WTC11 (cell line): ENCODE data around the gene VTI1A. TPM values are rescaled to one million over a fixed set of nuclear protein-coding genes. Genes with fewer than 3 reads are reported as not detected.
"Not testable (repeated sequence)": the region's sequence is repeated elsewhere in the genome, so short reads cannot be mapped to it uniquely, and the experiment has no call there.

Source experiments
- ATAC-seq: fragments of 200-7000 bp; cut with Tn5 transposase; 2 replicates; pipeline ENCODE4 v1.10.0; 2021; ENCODE audit warnings: mild to moderate bottlenecking, moderate library complexity
- CTCF ChIA-PET: fragments of 300-600 bp; sonication (Branson Sonifier 250); formaldehyde crosslinking; loops from one replicate; lab custom pipeline; 2021; ENCODE audit warnings: antibody characterized with exemption; lab: Charles Lee
- POLR2A ChIA-PET: fragments of 350-600 bp; sonication (Branson Sonifier 250); formaldehyde crosslinking; loops from one replicate; lab custom pipeline; 2021; ENCODE audit warnings: antibody characterized with exemption; lab: Charles Lee
- DNase-seq: peaks from one replicate; pipeline ENCODE4 v3.0.0; 2021; ENCODE audit warnings: low spot score
- H3K27ac Mint-ChIP-seq: 2 replicates; pipeline ENCODE4 v1.8.0; 2021; ENCODE audit warnings: mixed read lengths
- H3K27me3 Mint-ChIP-seq: 2 replicates; pipeline ENCODE4 v1.8.0; 2021; ENCODE audit warnings: low read depth, mild to moderate bottlenecking, moderate library complexity, mixed read lengths
- H3K36me3 Mint-ChIP-seq: 2 replicates; pipeline ENCODE4 v1.8.0; 2021; ENCODE audit warnings: mixed read lengths
- H3K4me1 Mint-ChIP-seq: 2 replicates; pipeline ENCODE4 v1.8.0; 2022; ENCODE audit warnings: mixed read lengths
- H3K4me3 Mint-ChIP-seq: 2 replicates; pipeline ENCODE4 v1.8.0; 2021; ENCODE audit warnings: mild to moderate bottlenecking, moderate library complexity, mixed read lengths
- H3K9me3 Mint-ChIP-seq: 2 replicates; pipeline ENCODE4 v1.8.0; 2021; ENCODE audit warnings: mixed read lengths
- ATF1 ChIP-seq: sonication (generic); formaldehyde crosslinking; IDR thresholded peaks from 2 replicates; pipeline ENCODE4 v1.8.1; 2023; ENCODE audit warnings: mild to moderate bottlenecking, moderate library complexity, missing genetic modification reagents
- CREM ChIP-seq: sonication (generic); formaldehyde crosslinking; IDR thresholded peaks from 2 replicates; pipeline ENCODE4 v1.8.1; 2022; ENCODE audit warnings: mild to moderate bottlenecking, missing genetic modification reagents, moderate library complexity
- GRHL2 ChIP-seq: fragments of 250-450 bp; sonication (Bioruptor Pico); IDR thresholded peaks from 2 replicates; pipeline ENCODE4 v1.8.0; 2022; ENCODE audit warnings: mild to moderate bottlenecking, moderate library complexity; ENCODE audit not compliant: insufficient replicate concordance, severe bottlenecking
- GTF2I ChIP-seq: fragments of 250-450 bp; sonication (Bioruptor Pico); conservative IDR thresholded peaks from 2 replicates; pipeline ENCODE4 v1.4.0; 2021; ENCODE audit warnings: mild to moderate bottlenecking
- KAT7 ChIP-seq: sonication (generic); formaldehyde crosslinking; IDR thresholded peaks from 2 replicates; pipeline ENCODE4 v1.8.1; 2023; ENCODE audit warnings: missing genetic modification reagents, mild to moderate bottlenecking, borderline replicate concordance
- NR1H2 ChIP-seq: sonication (generic); formaldehyde crosslinking; IDR thresholded peaks from 2 replicates; pipeline ENCODE4 v1.9.0; 2021; ENCODE audit warnings: mild to moderate bottlenecking, moderate library complexity, missing genetic modification reagents
- NR2C2 ChIP-seq: sonication (generic); formaldehyde crosslinking; IDR thresholded peaks from 2 replicates; pipeline ENCODE4 v1.8.0; 2022; ENCODE audit warnings: mild to moderate bottlenecking, missing genetic modification reagents
- NR3C1 ChIP-seq: sonication (generic); formaldehyde crosslinking; conservative IDR thresholded peaks from 2 replicates; pipeline ENCODE4 v1.8.1; 2023; ENCODE audit warnings: low read depth, mild to moderate bottlenecking, missing genetic modification reagents
- RORB ChIP-seq: fragments of 250-450 bp; sonication (Bioruptor Pico); IDR thresholded peaks from 2 replicates; pipeline ENCODE4 v1.9.0; 2021; ENCODE audit warnings: mild to moderate bottlenecking
- TEAD1 ChIP-seq: sonication (generic); formaldehyde crosslinking; IDR thresholded peaks from 2 replicates; pipeline ENCODE4 v1.8.0; 2022; ENCODE audit warnings: mild to moderate bottlenecking, missing genetic modification reagents
- total RNA-seq: library from RNA; stranded (reverse); gene quantifications from 3 replicates; pipeline ENCODE4 v1.2.3, GENCODE V29; 2021
- TF ChIP-seq, protein P1 (sequence below): sonication (generic); formaldehyde crosslinking; IDR thresholded peaks from 2 replicates; pipeline ENCODE4 v1.8.0; 2023; ENCODE audit warnings: mild to moderate bottlenecking, missing genetic modification reagents
- TF ChIP-seq, protein P2 (sequence below): sonication (generic); formaldehyde crosslinking; IDR thresholded peaks from 2 replicates; pipeline ENCODE4 v1.8.0; 2023; ENCODE audit warnings: missing genetic modification reagents
- TF ChIP-seq, protein P3 (sequence below): sonication (generic); formaldehyde crosslinking; IDR thresholded peaks from 2 replicates; pipeline ENCODE4 v1.8.1; 2023; ENCODE audit warnings: mild to moderate bottlenecking, missing genetic modification reagents, moderate library complexity
- TF ChIP-seq, protein P4 (sequence below): fragments of 250-450 bp; sonication (Bioruptor Pico); IDR thresholded peaks from 2 replicates; pipeline ENCODE4 v1.9.0; 2021; ENCODE audit warnings: mild to moderate bottlenecking, borderline replicate concordance
- TF ChIP-seq, protein P5 (sequence below): sonication (generic); formaldehyde crosslinking; IDR thresholded peaks from 2 replicates; pipeline ENCODE4 v1.8.0; 2022; ENCODE audit warnings: missing genetic modification reagents

Gene VTI1A
- total RNA-seq, 1 experiment from 2014 or later = 20.1 TPM

DNA sequence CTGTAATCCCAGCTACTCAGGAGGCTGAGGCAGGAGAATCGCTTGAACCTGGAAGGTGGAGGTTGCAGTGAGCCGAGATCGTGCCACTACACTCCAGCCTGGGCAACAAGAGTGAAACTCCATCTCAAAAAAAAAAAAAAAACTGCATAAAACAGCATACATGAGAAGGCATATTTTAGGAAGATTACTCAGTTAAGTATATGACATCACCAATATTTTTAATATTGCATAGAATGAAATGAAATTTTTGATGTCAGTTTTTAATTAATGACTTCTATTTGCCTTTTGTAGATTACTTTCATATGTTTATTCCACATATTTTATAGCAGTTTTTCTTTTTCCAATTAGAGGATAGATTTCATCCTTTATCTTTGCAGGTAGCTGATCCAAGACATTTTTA, 284.4 kb downstream of the VTI1A start:
- H3K9me3 Mint-ChIP-seq, DNase-seq, H3K4me3 Mint-ChIP-seq, H3K36me3 Mint-ChIP-seq, ATAC-seq, POLR2A ChIA-PET, H3K27me3 Mint-ChIP-seq: not testable (repeated sequence)
- CTCF ChIA-PET = interaction anchor here (0.7 kb wide), 1 partner anchor 9 kb away, joined by 3 read pairs; no protein-coding TSS in a partner anchor
- Mint-ChIP-seq H3K27ac (peak overlapping the region; percentile 96; the same call in 1 of the 2 replicates), H3K4me1 (peaks cover 64% of the 10 kb centered on the region)

DNA sequence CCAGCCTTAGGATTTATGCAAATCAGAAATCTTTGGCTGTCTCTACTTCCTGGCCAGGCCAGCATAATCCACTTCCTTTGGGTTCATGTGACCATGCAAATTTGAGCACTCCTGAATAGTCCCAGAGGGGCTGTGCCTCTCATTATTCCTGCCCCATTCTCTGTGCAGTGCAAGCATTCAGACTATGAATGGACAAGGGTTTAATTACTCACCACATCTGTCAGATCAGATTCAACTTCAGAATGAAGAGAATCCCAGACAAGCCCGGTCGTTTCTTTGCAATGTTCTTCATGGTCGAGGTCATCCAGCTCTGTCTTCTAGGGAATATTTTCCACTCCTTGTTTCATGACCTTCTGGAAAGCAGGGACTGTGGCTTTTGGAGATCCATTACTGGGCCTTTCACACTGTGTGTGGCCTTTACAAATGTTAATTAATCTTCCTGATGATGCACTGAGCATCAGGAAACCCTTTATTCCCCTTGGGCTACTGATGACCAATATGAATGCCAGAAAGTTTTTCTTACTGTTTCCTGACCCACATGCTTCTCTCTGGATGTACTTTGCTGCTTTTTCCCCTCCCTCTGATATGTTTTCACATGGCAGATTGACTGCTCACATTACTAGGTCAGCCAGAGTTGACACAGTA, 285.4 kb downstream of the VTI1A start:
- H3K4me1 Mint-ChIP-seq = peaks cover 64% of the 10 kb centered on the region

DNA sequence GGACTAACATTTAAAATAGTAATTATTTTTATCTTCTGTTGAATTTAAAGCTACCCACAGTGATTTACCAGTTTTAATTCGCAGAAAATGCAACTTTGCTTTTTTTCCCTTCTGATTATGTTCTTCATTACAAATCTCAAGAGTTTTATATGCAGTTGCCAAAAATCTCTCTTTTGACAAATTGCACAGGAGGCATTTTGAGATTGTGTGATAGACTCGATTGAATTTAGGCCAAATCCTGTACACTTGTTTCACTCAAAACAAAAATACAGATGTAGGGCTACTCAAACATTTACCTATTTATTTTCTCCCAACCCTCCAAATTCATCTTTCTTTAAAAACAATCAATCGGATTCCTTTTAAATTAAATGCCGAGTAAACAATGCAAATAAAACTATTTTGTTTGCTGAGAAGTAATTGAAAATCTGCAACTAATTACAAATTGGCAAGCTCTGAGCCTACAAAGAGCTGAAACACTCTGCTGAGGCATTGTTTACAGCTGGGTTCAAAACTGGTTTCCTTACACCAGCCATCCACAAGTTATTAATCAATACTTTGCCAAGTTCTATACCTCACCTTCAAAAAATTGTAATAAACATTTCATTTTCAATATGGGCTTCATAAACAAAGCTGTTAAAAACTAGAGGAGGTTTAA, 288.2 kb downstream of the VTI1A start:
- Mint-ChIP-seq H3K27ac (peak overlapping the region; percentile 64), H3K36me3 (no peaks in the 10 kb centered on the region), H3K9me3 (no peaks in the 10 kb centered on the region; the same call in 1 of the 2 replicates), H3K4me3 (no peak overlapping the region), H3K4me1 (peaks cover 43% of the 10 kb centered on the region), H3K27me3 (no peaks in the 10 kb centered on the region)
- ATAC-seq (no peak), DNase-seq (no peak)
- ChIA-PET POLR2A (interaction anchor here (0.7 kb wide), 1 partner anchor 447 kb away, joined by 3 read pairs; no protein-coding TSS in a partner anchor), CTCF (interaction anchor here (0.7 kb wide), 1 partner anchor 1087 kb away, joined by 3 read pairs; no protein-coding TSS in a partner anchor)
- TF ChIP-seq, protein P1, sequence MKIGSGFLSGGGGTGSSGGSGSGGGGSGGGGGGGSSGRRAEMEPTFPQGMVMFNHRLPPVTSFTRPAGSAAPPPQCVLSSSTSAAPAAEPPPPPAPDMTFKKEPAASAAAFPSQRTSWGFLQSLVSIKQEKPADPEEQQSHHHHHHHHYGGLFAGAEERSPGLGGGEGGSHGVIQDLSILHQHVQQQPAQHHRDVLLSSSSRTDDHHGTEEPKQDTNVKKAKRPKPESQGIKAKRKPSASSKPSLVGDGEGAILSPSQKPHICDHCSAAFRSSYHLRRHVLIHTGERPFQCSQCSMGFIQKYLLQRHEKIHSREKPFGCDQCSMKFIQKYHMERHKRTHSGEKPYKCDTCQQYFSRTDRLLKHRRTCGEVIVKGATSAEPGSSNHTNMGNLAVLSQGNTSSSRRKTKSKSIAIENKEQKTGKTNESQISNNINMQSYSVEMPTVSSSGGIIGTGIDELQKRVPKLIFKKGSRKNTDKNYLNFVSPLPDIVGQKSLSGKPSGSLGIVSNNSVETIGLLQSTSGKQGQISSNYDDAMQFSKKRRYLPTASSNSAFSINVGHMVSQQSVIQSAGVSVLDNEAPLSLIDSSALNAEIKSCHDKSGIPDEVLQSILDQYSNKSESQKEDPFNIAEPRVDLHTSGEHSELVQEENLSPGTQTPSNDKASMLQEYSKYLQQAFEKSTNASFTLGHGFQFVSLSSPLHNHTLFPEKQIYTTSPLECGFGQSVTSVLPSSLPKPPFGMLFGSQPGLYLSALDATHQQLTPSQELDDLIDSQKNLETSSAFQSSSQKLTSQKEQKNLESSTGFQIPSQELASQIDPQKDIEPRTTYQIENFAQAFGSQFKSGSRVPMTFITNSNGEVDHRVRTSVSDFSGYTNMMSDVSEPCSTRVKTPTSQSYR (CRISPR knock-in tag) = no peak
- TF ChIP-seq, protein P2, sequence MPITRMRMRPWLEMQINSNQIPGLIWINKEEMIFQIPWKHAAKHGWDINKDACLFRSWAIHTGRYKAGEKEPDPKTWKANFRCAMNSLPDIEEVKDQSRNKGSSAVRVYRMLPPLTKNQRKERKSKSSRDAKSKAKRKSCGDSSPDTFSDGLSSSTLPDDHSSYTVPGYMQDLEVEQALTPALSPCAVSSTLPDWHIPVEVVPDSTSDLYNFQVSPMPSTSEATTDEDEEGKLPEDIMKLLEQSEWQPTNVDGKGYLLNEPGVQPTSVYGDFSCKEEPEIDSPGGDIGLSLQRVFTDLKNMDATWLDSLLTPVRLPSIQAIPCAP = no peak
- TF ChIP-seq, protein P3, sequence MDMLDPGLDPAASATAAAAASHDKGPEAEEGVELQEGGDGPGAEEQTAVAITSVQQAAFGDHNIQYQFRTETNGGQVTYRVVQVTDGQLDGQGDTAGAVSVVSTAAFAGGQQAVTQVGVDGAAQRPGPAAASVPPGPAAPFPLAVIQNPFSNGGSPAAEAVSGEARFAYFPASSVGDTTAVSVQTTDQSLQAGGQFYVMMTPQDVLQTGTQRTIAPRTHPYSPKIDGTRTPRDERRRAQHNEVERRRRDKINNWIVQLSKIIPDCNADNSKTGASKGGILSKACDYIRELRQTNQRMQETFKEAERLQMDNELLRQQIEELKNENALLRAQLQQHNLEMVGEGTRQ = no peak
- TF ChIP-seq NR1H2 (CRISPR knock-in tag) (no peak), GTF2I (CRISPR knock-in tag) (no peak), GRHL2 (CRISPR knock-in tag) (no peak), TEAD1 (no peak), CREM (no peak)
- TF ChIP-seq, protein P4, sequence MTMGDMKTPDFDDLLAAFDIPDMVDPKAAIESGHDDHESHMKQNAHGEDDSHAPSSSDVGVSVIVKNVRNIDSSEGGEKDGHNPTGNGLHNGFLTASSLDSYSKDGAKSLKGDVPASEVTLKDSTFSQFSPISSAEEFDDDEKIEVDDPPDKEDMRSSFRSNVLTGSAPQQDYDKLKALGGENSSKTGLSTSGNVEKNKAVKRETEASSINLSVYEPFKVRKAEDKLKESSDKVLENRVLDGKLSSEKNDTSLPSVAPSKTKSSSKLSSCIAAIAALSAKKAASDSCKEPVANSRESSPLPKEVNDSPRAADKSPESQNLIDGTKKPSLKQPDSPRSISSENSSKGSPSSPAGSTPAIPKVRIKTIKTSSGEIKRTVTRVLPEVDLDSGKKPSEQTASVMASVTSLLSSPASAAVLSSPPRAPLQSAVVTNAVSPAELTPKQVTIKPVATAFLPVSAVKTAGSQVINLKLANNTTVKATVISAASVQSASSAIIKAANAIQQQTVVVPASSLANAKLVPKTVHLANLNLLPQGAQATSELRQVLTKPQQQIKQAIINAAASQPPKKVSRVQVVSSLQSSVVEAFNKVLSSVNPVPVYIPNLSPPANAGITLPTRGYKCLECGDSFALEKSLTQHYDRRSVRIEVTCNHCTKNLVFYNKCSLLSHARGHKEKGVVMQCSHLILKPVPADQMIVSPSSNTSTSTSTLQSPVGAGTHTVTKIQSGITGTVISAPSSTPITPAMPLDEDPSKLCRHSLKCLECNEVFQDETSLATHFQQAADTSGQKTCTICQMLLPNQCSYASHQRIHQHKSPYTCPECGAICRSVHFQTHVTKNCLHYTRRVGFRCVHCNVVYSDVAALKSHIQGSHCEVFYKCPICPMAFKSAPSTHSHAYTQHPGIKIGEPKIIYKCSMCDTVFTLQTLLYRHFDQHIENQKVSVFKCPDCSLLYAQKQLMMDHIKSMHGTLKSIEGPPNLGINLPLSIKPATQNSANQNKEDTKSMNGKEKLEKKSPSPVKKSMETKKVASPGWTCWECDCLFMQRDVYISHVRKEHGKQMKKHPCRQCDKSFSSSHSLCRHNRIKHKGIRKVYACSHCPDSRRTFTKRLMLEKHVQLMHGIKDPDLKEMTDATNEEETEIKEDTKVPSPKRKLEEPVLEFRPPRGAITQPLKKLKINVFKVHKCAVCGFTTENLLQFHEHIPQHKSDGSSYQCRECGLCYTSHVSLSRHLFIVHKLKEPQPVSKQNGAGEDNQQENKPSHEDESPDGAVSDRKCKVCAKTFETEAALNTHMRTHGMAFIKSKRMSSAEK (CRISPR knock-in tag) = no peak

More for the DNA sequence above, 285.4 kb downstream of the VTI1A start:
- ChIA-PET CTCF (no interaction called here), POLR2A (no interaction called here)
- Mint-ChIP-seq H3K27ac (peak overlapping the region; percentile 96), H3K9me3 (no peaks in the 10 kb centered on the region; the same call in 1 of the 2 replicates), H3K4me3 (peak overlapping the region; percentile 38), H3K36me3 (no peaks in the 10 kb centered on the region), H3K27me3 (no peaks in the 10 kb centered on the region)
- ATAC-seq (peak; percentile 69), DNase-seq (no peak)
- TF ChIP-seq, protein P3 = peak; percentile 36; the same call in 1 of the 2 replicates
- TF ChIP-seq KAT7 (CRISPR knock-in tag) (no peak), NR2C2 (CRISPR knock-in tag) (no peak), NR3C1 (CRISPR knock-in tag) (no peak), ATF1 (CRISPR knock-in tag) (no peak), RORB (no peak)
- TF ChIP-seq, protein P5, sequence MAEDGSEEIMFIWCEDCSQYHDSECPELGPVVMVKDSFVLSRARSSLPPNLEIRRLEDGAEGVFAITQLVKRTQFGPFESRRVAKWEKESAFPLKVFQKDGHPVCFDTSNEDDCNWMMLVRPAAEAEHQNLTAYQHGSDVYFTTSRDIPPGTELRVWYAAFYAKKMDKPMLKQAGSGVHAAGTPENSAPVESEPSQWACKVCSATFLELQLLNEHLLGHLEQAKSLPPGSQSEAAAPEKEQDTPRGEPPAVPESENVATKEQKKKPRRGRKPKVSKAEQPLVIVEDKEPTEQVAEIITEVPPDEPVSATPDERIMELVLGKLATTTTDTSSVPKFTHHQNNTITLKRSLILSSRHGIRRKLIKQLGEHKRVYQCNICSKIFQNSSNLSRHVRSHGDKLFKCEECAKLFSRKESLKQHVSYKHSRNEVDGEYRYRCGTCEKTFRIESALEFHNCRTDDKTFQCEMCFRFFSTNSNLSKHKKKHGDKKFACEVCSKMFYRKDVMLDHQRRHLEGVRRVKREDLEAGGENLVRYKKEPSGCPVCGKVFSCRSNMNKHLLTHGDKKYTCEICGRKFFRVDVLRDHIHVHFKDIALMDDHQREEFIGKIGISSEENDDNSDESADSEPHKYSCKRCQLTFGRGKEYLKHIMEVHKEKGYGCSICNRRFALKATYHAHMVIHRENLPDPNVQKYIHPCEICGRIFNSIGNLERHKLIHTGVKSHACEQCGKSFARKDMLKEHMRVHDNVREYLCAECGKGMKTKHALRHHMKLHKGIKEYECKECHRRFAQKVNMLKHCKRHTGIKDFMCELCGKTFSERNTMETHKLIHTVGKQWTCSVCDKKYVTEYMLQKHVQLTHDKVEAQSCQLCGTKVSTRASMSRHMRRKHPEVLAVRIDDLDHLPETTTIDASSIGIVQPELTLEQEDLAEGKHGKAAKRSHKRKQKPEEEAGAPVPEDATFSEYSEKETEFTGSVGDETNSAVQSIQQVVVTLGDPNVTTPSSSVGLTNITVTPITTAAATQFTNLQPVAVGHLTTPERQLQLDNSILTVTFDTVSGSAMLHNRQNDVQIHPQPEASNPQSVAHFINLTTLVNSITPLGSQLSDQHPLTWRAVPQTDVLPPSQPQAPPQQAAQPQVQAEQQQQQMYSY (CRISPR knock-in tag) = peak; percentile 49; the same call in 1 of the 2 replicates
